ENCODE data around the gene H1-8.

Gene H1-8

GRCh38 chr3:129594907-129595390 is 52.0 kb downstream of the H1-8 start:
- no peak overlapping the region for H3K4me3 ChIP-seq (ENCODE audit: low read length)
- TF ChIP-seq, protein P1, sequence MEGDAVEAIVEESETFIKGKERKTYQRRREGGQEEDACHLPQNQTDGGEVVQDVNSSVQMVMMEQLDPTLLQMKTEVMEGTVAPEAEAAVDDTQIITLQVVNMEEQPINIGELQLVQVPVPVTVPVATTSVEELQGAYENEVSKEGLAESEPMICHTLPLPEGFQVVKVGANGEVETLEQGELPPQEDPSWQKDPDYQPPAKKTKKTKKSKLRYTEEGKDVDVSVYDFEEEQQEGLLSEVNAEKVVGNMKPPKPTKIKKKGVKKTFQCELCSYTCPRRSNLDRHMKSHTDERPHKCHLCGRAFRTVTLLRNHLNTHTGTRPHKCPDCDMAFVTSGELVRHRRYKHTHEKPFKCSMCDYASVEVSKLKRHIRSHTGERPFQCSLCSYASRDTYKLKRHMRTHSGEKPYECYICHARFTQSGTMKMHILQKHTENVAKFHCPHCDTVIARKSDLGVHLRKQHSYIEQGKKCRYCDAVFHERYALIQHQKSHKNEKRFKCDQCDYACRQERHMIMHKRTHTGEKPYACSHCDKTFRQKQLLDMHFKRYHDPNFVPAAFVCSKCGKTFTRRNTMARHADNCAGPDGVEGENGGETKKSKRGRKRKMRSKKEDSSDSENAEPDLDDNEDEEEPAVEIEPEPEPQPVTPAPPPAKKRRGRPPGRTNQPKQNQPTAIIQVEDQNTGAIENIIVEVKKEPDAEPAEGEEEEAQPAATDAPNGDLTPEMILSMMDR (conservative IDR thresholded peaks at IDR 0.05; ENCODE audit: low read depth, low read length): no peak
- no peak for DNase-seq (ENCODE audit: low read depth)

- H3K4me3 ChIP-seq (ENCODE audit: low read length): no peak overlapping the region
- no peak for DNase-seq (ENCODE audit: low read depth)
- TF ChIP-seq, protein P1 (conservative IDR thresholded peaks at IDR 0.05; ENCODE audit: low read depth, low read length): no peak
Observed at GRCh38 chr3:129595544-129596193, 52.7 kb downstream of the H1-8 start.

GRCh38 chr3:129596194-129597086 is 53.5 kb downstream of the H1-8 start:
- H3K4me3 ChIP-seq (ENCODE audit: low read length): no peak overlapping the region
- no peak for DNase-seq (ENCODE audit: low read depth)
- TF ChIP-seq, protein P1 (conservative IDR thresholded peaks at IDR 0.05; ENCODE audit: low read depth, low read length): no peak

DNA sequence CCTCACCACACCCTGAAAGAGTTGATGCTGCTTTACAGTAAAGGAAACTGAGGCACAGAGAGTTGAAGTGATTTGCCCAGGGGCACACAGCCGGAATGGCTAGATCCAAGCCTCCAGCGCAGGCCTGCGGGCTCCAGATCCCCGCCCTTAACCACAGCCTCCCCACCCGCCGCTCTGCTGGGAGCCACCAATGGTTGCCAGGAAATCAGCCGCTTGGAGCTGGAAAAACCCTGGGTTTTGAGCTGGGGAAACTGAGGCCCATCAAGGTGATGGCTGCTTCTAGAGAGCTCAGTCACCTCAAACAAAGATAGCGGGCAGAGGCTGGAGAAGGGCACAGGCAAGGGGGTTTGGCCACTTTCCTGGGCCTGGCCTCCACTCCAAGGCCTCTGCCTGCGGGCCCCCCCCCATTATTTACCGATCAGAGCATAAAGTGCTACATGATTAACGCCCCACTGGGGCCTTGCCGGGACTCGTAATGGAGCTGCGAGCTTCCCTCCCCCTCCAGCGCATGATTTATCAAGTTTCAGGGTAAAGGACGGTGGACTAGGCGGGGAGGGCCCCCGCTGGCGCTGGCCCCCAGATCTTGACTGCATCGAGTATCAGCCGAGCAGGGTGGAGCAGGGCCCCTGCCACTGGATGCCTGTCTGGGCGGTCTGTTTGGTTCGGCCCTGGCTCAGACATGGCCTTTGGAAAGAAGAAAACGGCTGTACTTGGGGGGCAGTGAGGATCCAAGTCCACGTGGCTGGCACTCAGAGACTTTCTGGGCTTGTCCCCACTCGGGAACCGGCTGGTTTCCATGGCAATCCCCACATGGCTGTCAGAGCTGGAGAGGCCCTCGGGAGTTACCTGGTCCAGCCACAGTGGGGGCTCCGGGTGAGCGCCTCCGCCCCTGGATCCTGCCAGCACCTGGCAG is 54.4 kb downstream of the H1-8 start:
- TF ChIP-seq, protein P1 (conservative IDR thresholded peaks at IDR 0.05; ENCODE audit: low read depth, low read length): no peak

GRCh38 chr3:129598000-129598381 is 55.0 kb downstream of the H1-8 start:
- H3K4me3 ChIP-seq (ENCODE audit: low read length): no peak overlapping the region
- TF ChIP-seq, protein P1 (conservative IDR thresholded peaks at IDR 0.05; ENCODE audit: low read depth, low read length): no peak
- DNase-seq (ENCODE audit: low read depth): no peak

More for the DNA sequence above, 54.4 kb downstream of the H1-8 start:
- no peak overlapping the region for H3K4me3 ChIP-seq (ENCODE audit: low read length)
- no peak for DNase-seq (ENCODE audit: low read depth)

DNA sequence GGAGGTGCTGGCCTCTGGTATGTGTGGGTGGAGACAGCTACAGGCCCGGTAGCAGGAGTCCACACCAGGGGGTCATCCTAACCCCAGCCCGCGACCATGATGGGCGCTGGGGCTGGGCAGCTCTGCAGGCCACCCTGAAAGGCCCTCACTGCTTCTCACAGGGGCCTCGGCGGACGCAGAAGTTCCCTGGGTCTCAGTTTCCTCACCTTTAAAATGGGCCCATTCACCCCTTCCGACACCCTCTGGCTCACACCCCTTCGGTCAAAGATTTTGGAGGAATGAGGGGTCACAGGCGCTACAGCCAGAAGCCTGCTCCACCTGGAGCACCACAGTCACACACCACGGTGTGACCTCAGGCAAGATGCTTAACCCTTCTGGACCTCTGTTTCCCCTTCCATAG is 55.5 kb downstream of the H1-8 start:
- TF ChIP-seq, protein P1 (conservative IDR thresholded peaks at IDR 0.05; ENCODE audit: low read depth, low read length): no peak
- DNase-seq (ENCODE audit: low read depth): no peak
- no peak overlapping the region for H3K4me3 ChIP-seq (ENCODE audit: low read length)
